HG02678 (cell line): Measurements from ENCODE around the gene IBTK.
A peak's percentile ranks its signal among the peaks of the same experiment; 100 is the strongest.
"Not testable (repeated sequence)": the region's sequence is repeated elsewhere in the genome, so short reads cannot be mapped to it uniquely, and the experiment has no call there.

Experiments
- ATAC-seq: cut with Tn5 transposase; IDR thresholded peaks from one replicate; pipeline ENCODE4 v1.9.1; 2021; ENCODE audit warnings: mild to moderate bottlenecking, moderate library complexity; ENCODE audit not compliant: unreplicated experiment

IBTK gene

DNA sequence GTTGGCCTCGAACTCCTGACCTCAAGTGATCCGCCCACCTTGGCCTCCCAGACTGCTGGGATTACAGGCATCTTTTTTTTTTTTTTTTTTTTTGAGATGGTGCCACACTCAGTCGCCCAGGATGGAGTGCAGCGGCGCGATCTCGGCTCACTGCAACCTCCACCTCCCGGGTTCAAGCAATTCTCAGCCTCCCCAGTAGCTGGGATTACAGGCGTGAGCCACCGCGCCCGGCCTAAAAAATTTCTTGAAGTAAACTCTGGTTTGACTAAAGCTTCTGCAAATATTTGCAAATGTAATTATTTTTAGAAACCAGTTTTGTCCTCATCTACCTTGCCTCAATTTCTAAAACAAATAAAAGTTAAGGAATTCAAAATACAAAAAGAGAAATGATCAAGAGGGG, 1.2 kb downstream of the IBTK start:
- ATAC-seq, result no peak

DNA sequence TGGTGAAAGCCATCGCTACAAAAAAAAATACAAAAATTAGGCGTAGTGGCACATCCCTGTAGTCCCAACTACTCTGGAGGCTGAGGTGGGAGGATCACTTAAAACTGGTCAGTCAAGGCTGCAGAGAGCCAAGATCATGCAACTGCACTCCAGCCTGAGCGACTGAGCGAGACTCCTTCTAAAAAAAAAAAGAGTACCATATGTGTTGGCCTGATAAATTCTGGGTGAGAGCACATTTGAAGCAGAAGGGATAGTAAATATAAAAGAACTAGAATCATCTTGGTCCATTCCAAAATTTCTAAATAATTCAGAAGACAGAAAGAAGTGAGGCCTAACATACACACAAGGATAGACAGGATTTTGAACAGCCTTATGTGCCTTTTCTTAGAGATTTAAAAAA, 2.2 kb downstream of the IBTK start:
- ATAC-seq, result no peak

GRCh38 chr6:82243884-82244283, 3.7 kb downstream of the IBTK start:
- no peak for ATAC-seq

DNA sequence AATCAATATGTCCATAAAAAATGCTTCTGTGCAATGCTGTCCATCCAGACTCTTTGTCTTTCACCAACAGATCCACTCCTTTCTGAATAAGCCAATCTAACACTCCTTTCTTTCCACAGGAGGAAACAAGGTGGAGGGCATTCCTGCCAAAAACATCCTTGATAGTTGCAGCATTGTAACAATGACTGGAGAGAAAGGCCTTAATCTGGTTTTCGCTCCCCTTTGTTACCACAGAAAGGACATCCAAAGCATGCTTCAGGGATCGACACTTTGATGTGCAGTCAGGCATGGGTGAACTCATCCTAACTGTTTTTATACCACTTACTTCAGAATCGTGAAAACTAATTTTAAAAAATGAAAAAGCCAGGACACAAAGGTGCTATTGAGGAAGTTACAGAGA, 7.4 kb downstream of the IBTK start:
- no peak for ATAC-seq

- ATAC-seq, result no peak
Measured at GRCh38 chr6:82239597-82239996, 7.9 kb downstream of the IBTK start.

DNA sequence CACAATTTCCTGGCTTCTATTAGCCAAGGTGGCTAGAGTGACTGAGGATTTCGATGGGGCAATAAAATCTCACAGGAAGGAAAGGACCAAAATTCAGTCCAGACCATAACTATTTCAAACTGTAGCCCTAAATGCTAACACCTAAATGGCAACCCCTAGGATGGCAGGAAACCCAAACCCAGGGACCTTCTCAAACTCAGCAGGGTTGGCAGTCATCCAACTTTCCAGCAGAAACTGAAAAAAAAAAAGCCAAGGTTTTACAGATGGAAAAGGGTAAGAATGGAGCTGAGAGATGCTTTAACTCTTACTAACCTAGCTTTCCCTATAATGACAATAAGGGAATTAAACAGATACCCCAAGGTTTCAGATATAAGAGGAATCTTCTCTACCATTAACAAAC, 10.5 kb downstream of the IBTK start:
- ATAC-seq, result no peak

GRCh38 chr6:82227770-82228169, 19.8 kb downstream of the IBTK start:
- peak; percentile 97 for ATAC-seq

DNA sequence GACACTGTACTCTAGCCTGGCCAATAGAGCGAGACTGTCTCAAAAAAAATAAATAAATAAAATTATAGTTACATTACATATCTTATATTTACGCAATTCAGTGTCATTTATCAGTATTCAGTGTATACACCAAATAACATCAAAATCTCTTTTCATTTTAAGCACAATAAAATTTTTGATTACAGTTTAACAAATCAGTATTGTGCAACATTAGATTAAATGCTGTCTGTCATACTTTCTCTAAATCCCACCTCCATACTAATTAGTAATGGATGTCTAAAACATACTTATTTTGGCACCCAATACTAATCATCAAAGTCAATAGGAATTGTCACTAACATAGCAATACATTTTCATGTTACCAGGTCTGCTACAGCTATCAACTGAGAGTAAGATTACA, 27.4 kb downstream of the IBTK start:
- no peak for ATAC-seq

GRCh38 chr6:82217018-82217586, 30.4 kb downstream of the IBTK start:
- peak; percentile 94 for ATAC-seq

GRCh38 chr6:82216549-82216948, 31.0 kb downstream of the IBTK start:
- no peak for ATAC-seq

DNA sequence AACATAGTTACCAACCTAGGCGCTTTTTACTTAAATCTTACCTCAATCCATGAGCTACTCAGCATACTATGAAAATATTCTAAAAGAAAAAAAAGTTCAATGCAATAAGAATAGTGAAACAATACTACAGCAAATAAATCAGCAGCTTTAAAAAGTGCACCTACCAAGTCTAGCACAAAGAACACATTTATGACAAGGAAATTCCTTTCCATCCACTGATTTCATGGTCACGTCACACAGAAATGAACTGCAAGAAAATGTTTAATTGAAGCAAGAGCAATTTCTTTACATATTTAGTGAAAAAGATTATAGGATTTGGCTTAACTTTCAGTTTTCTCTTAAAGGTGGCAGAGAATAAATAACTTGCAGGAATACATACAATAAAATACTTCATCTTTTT, 36.2 kb downstream of the IBTK start:
- ATAC-seq, result no peak

GRCh38 chr6:82208913-82209312, 38.6 kb downstream of the IBTK start:
- no peak for ATAC-seq

DNA sequence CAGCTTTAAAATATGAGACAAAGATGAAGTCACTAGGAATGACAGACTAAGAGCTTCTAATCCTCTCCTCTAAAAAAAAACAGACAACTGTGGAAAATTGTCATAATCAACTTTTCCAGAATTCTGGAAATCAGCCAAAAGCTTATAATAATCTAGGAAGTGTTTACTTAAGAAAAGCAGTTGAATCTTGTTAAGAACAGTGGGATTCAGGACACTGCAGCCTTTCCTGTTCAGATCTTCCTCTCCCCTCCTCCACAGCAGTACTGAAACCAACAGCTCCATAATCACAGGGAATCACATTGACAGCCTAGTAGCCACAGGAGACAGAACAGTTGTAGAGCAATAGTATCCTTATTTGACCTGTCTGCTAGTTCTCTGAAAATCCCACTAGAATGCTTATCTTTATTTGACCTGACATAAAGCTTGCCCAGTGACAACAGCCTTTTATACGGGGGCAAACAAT, 41.6 kb downstream of the IBTK start:
- no peak for ATAC-seq

- no peak for ATAC-seq
Measured at GRCh38 chr6:82204020-82204419, 43.5 kb downstream of the IBTK start.

- ATAC-seq, result no peak
Measured at GRCh38 chr6:82197784-82198183, 49.8 kb downstream of the IBTK start.

DNA sequence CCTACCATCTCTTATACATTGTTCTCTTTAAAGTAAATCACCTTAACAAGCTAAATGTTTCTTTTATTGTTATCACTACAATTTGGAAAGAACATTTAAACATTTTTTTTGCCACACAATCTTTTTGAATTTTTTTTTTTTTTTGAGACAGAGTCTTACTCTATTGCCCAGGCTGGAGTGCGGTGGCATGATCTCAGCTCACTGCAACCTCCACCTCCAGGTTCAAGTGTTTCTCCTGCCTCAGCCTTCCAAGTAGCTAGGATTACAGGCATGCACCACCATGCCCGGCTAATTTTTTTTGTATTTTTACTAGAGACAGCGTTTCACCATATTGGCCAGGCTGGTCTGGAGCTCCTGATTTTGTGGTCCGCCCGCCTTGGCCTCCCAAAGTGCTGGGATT, 50.3 kb downstream of the IBTK start:
- ATAC-seq, result not testable (repeated sequence)

- ATAC-seq, result no peak
Measured at GRCh38 chr6:82196161-82196560, 51.4 kb downstream of the IBTK start.

DNA sequence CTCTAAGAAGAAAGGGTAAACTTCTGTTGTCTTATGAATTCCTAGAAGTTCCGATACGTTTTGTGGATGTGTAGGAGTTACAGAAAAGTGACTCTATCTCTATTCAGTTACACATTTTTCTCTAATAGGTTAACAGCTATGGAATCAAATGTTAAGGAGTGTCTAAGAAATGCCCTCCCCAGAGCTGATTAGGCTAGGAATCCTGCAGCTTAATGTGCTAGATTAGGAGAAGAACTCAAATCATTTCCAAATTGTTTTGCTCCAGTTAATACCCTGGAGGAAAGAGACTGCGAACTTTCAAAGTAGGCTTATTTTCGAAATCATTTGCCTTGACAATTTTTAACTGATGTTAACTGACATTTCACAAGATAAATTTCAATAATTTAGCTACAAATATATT, 51.9 kb downstream of the IBTK start:
- ATAC-seq, result no peak

- no peak for ATAC-seq
Measured at GRCh38 chr6:82185948-82186535, 61.5 kb downstream of the IBTK start.

GRCh38 chr6:82183642-82184282, 63.8 kb downstream of the IBTK start:
- ATAC-seq, result no peak

GRCh38 chr6:82182756-82183155, 64.8 kb downstream of the IBTK start:
- ATAC-seq, result no peak

DNA sequence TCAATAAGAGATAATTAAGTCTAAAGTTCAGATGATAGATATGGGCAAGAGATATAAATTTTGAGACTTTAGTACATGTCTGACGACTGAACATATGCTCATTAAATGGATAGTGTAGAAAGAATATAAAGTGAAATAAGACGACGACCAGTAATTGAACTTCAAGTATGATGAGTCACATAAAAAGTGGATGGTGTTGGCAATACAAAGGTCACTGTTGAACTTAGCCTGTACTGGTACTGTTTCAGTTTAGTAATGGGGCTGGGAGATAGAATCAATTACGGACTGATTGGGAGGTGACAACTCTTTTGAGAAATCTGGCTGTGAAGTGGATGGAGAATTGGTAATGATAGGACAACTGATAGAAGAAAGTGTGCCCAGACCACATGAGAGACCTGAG, 68.1 kb downstream of the IBTK start:
- no peak for ATAC-seq

GRCh38 chr6:82178759-82179112, 68.8 kb downstream of the IBTK start:
- no peak for ATAC-seq
